ENCODE results near the gene HSF4. TPM values are rescaled to one million over a fixed set of nuclear protein-coding genes. Genes with fewer than 3 reads are reported as not detected.

HSF4 gene
- total and polyA plus RNA-seq, 2 of the 4 experiments (the other 2 are of a cell fraction): 0.54 to 7.5 TPM

- POLR2A ChIA-PET (ENCODE audit: unreplicated experiment): no interaction called here
- CTCF ChIA-PET: no interaction called here
Observed at GRCh38 chr16:67141391-67141790, 23.2 kb upstream of the HSF4 start.

More at GRCh38 chr16:67141391-67141790, 23.2 kb upstream of the HSF4 start:
- BruUV-seq (replicated peaks): no TSS peak
- no peak overlapping the region for H4K8ac ChIP-seq (ENCODE audit: low read depth in 2 of 2, low read length in 2 of 2)
- no peak overlapping the region for H3K4ac ChIP-seq (ENCODE audit: low read depth, low read length)
- H3K18ac ChIP-seq (ENCODE audit: low read depth, low read length): no peak overlapping the region
- no peak overlapping the region for H2BK15ac ChIP-seq (ENCODE audit: low read depth, low read length)
- no peak overlapping the region for H2BK5ac ChIP-seq (ENCODE audit: low read depth, low read length, poor library complexity, severe bottlenecking)
- WGBS, 2 experiments (ENCODE audit: extremely low coverage in 2 of 2, insufficient read length in 1 of 2): 98% methylated on average over 7 of the region's 13 CpGs; no CpG with 5 or more reads in 1 of the 2 experiments
- H3K14ac ChIP-seq (replicated peaks; ENCODE audit: low read depth, low read length): no peak overlapping the region
- ATAC-seq (ENCODE audit: low read depth) (no peak), DNase-seq (no peak)
- peaks cover 63% of the 10 kb centered on the region for H3K36me3 ChIP-seq (ENCODE audit: control insufficient read depth, insufficient read depth, low read length)
- H3K4me2 ChIP-seq (ENCODE audit: low read depth, low read length): no peak overlapping the region
- H3K4me1 ChIP-seq (ENCODE audit: control insufficient read depth, insufficient read depth, low read length): no peaks in the 10 kb centered on the region
- H3K9me3 ChIP-seq (ENCODE audit: control insufficient read depth, insufficient read depth, low read length): no peaks in the 10 kb centered on the region
- dilution Hi-C loops (cut with HindIII; ENCODE audit: low sequenced_read_pairs, unreplicated experiment) (no loop called here), intact Hi-C loops (cut with micrococcal nuclease) (no loop called here), in situ Hi-C loops (cut with MboI; ENCODE audit: low sequenced_read_pairs) (no loop called here)
- no peak overlapping the region for H3K23ac ChIP-seq (ENCODE audit: low read depth, low read length)
- no peak overlapping the region for H3K56ac ChIP-seq (ENCODE audit: extremely low read depth, insufficient read depth, low read length)
- no peak overlapping the region for H2BK120ac ChIP-seq (ENCODE audit: low read depth, low read length)
- H3K27ac ChIP-seq (ENCODE audit: insufficient read depth, low read length): no peak overlapping the region
- no peak overlapping the region for H2AK9ac ChIP-seq (replicated peaks; ENCODE audit: low read depth, low read length, poor library complexity)
- H3K9me1 ChIP-seq (ENCODE audit: insufficient read depth, low read length): no peaks in the 10 kb centered on the region; the same call in 1 of the 2 replicates
- H3K27me3 ChIP-seq (ENCODE audit: control insufficient read depth, insufficient read depth, low read length): no peaks in the 10 kb centered on the region
- H4K20me1 ChIP-seq (ENCODE audit: insufficient read depth, low read length): no peaks in the 10 kb centered on the region; the same call in 1 of the 2 replicates
- no peak overlapping the region for H2AK5ac ChIP-seq (ENCODE audit: low read depth, low read length)
- H3K9ac ChIP-seq (ENCODE audit: low read depth, low read length): no peak overlapping the region
- H2BK20ac ChIP-seq (ENCODE audit: low read depth, low read length): no peak overlapping the region
- no peak overlapping the region for H3K4me3 ChIP-seq (ENCODE audit: insufficient read depth, low read depth, low read length)
- no peak overlapping the region for H4K91ac ChIP-seq (ENCODE audit: insufficient read depth, low read depth, low read length)
- H3K79me1 ChIP-seq (ENCODE audit: low read depth in 1 of 2, low read length in 2 of 2): peaks cover 0 to 2% of the 10 kb centered on the region in 2 experiments; a peak in 1 of 4 replicates
- TF ChIP-seq BHLHE40 (IDR thresholded peaks at IDR 0.05; ENCODE audit: low read depth, low read length) (no peak), RCOR1 (IDR thresholded peaks at IDR 0.05; ENCODE audit: insufficient replicate concordance, low read length) (no peak), MXI1 (IDR thresholded peaks at IDR 0.05; ENCODE audit: borderline replicate concordance, low read depth, low read length) (no peak), CHD1 (IDR thresholded peaks at IDR 0.05; ENCODE audit: low read depth, low read length) (no peak), MAFK (IDR thresholded peaks at IDR 0.05; ENCODE audit: low read depth, low read length) (no peak), POLR2A (IDR thresholded peaks at IDR 0.05; ENCODE audit: low read depth, low read length) (no peak), CEBPB (IDR thresholded peaks at IDR 0.05; ENCODE audit: low read depth, low read length) (no peak), FOS (IDR thresholded peaks at IDR 0.05; ENCODE audit: low read depth, low read length) (no peak), RAD21 (IDR thresholded peaks at IDR 0.05; ENCODE audit: low read length) (no peak), MAZ (IDR thresholded peaks at IDR 0.05; ENCODE audit: borderline replicate concordance, low read depth, low read length) (no peak), RFX5 (IDR thresholded peaks at IDR 0.05; ENCODE audit: low read depth, low read length) (no peak), USF2 (IDR thresholded peaks at IDR 0.05; ENCODE audit: low read depth, low read length) (no peak), CTCF (conservative IDR thresholded peaks at IDR 0.05; ENCODE audit: low read depth, low read length) (no peak), NFE2L2 (IDR thresholded peaks at IDR 0.05; ENCODE audit: low read depth, low read length) (no peak), SMC3 (IDR thresholded peaks at IDR 0.05; ENCODE audit: low read depth, low read length) (no peak), ELK1 (IDR thresholded peaks at IDR 0.05; ENCODE audit: borderline replicate concordance, low read depth, low read length) (no peak)
- no peak overlapping the region for H4K5ac ChIP-seq (ENCODE audit: low read depth, low read length)
- H2AFZ ChIP-seq (replicated peaks; ENCODE audit: low read length, poor library complexity): no peak overlapping the region
